Measurements from ENCODE around the gene SH2D3A.

The SH2D3A gene

DNA sequence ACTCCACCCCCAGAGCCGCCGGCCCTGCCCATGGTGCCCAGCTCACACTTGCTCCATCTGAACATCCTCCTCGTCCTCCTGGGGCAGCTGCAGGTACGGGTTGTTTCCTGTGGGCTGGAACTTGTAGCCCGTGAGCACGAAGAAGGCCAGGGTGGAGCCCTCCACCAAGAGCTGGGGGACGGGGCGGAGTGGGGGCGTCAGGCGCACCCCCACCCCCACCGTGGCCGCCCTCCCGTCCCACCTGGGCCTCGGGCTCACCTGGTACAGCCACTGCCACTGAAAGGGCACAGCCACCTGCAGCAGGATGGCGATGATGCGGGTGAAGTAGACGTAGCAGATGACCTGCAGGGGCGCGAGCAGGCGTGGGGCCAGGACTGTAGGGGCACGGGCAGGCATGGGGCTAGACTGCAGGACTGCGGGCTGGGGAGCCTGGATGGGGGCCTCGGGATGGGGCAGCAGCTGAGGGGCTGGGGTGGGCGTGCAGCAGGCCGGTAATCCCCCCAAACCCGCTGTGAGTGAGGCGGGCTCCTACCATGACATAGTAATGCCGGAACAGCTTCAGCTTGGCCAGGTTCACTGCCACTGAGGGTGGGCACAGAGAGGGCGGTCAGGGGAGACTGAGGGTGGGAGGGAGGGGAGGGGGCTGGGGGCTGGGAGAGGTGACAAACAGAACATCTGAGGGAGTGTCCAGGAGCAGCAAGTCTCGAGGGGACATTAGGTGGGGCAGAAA, 36.1 kb downstream of the SH2D3A start:
- no peak overlapping the region for H3K4me3 ChIP-seq (ENCODE audit: low read depth, low read length)
- no peak for DNase-seq (ENCODE audit: low read depth)
- in situ Hi-C loops (cut with HindIII; ENCODE audit: low sequenced_read_pairs), result no loop called here
- TF ChIP-seq, protein P1, sequence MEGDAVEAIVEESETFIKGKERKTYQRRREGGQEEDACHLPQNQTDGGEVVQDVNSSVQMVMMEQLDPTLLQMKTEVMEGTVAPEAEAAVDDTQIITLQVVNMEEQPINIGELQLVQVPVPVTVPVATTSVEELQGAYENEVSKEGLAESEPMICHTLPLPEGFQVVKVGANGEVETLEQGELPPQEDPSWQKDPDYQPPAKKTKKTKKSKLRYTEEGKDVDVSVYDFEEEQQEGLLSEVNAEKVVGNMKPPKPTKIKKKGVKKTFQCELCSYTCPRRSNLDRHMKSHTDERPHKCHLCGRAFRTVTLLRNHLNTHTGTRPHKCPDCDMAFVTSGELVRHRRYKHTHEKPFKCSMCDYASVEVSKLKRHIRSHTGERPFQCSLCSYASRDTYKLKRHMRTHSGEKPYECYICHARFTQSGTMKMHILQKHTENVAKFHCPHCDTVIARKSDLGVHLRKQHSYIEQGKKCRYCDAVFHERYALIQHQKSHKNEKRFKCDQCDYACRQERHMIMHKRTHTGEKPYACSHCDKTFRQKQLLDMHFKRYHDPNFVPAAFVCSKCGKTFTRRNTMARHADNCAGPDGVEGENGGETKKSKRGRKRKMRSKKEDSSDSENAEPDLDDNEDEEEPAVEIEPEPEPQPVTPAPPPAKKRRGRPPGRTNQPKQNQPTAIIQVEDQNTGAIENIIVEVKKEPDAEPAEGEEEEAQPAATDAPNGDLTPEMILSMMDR (IDR thresholded peaks at IDR 0.05; ENCODE audit: low read depth, low read length, missing control alignments), result no peak

DNA sequence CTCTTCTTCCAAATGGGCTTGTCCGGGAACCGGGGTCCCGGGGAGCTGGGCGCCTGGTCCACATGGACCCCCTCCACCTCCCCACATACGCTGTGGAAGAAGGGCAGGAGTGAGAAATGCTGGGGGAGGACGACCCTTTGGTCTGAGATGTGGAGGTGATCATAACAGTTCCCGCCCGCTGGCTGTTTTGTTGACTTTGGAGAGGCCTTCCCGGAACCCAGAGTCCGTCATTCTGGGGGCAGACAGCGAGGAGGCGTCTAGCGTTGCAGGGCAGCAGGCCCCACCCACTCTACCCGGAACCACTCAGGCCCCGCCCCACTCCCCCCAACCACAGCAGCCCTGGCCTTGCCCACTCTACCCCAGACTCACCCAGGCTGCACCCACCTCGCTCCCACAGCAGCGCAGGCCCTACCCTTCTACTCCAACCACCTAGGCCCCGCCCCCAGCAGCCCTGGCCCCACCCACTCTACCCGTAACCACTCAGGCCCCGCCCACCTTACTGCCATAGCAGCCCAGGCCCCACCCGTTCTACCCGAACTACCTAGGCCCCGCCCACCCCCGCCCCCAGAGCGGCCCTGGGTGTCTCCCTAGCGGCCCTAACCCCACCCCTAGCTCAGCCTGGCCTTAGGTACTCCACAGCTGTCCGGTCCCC, 37.0 kb downstream of the SH2D3A start:
- in situ Hi-C loops (cut with HindIII; ENCODE audit: low sequenced_read_pairs), result no loop called here
- no peak overlapping the region for H3K4me3 ChIP-seq (ENCODE audit: low read depth, low read length)
- TF ChIP-seq, protein P1 (IDR thresholded peaks at IDR 0.05; ENCODE audit: low read depth, low read length, missing control alignments), result no peak
- no peak for DNase-seq (ENCODE audit: low read depth)

DNA sequence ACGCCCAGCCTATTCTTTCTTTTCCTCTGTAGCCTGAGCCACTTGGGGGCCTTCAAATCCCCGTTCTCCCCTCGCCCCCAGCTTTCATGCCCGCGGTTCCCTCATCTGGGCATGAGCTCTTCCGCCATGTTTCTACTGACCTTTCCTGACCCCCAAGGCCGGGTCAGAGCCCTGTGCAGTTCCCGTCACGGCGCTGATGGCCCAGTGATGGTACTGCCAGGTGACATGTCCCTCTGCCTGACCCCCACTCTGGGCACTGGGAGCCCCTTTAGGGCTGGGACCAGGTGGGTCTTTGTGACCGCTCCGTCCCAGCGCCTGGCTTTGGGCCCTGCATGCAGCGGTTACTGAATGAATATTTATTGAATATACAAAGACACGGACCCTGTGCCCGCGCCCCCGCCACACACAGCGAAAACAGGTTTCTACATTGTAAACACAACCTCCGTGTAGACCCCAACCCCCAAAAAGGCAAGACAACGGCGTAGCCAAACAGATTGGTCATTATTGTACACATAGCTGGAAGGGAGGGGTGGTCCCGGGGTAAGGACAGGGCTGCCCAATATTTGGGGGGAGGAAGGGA, 37.6 kb downstream of the SH2D3A start:
- TF ChIP-seq, protein P1 (IDR thresholded peaks at IDR 0.05; ENCODE audit: low read depth, low read length, missing control alignments), result no peak
- in situ Hi-C loops (cut with HindIII; ENCODE audit: low sequenced_read_pairs), result no loop called here
- H3K4me3 ChIP-seq (ENCODE audit: low read depth, low read length), result no peak overlapping the region
- DNase-seq (ENCODE audit: low read depth), result no peak

- in situ Hi-C loops (cut with HindIII; ENCODE audit: low sequenced_read_pairs), result no loop called here
- no peak overlapping the region for H3K4me3 ChIP-seq (ENCODE audit: low read depth, low read length)
- no peak for DNase-seq (ENCODE audit: low read depth)
- TF ChIP-seq, protein P1 (IDR thresholded peaks at IDR 0.05; ENCODE audit: low read depth, low read length, missing control alignments), result no peak
Measured at GRCh38 chr19:6728346-6728745, 38.9 kb downstream of the SH2D3A start.

DNA sequence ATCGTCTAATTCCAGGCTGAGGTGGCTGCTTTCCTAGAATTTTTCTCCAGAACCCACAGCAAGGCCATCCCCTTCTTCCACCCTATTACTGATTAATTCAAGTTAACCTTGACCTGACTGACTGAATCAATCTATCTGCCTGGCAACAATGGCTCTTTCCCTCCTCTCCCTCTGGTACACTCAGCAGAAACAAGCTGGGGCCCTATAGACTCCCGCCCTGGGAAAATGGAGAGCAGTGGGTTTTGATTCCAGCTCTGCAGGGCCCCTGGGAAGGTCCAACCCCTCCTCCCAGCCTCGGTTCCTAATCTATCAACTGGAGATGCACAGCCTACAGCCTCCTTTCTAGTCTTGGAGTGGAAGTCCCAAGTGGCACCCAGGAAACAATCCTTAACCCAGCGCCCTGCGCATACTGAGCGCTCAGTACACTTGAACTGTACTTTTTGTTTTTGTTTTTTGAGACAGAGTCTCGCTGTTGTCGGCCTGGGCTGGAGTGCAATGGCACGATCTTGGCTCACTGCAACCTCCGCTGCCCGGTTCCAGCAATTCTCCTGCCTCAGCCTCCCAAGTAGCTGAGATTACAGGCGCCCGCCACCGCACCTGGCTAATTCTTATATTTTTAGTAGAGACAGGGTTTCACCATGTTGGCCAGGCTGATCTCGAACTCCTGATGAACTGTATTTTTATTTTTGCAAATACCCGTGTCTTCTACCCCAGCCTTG, 41.6 kb downstream of the SH2D3A start:
- in situ Hi-C loops (cut with HindIII; ENCODE audit: low sequenced_read_pairs), result no loop called here

More for the DNA sequence above, 41.6 kb downstream of the SH2D3A start:
- DNase-seq (ENCODE audit: low read depth), result no peak
- no peak overlapping the region for H3K4me3 ChIP-seq (ENCODE audit: low read depth, low read length)
- TF ChIP-seq, protein P1 (IDR thresholded peaks at IDR 0.05; ENCODE audit: low read depth, low read length, missing control alignments), result no peak
